Measurements from ENCODE around the gene CEP131.

CEP131 gene

GRCh38 chr17:81230043-81230820 is 7.5 kb upstream of the CEP131 start:
- POLR2A ChIA-PET = interaction anchor here (1.6 kb wide), 1 partner anchor 9 kb away, joined by 5 read pairs; the partner anchor contains the start of genes NDUFAF8 and TEPSIN
- no peaks in the 10 kb centered on the region for H3K9me3 ChIP-seq (ENCODE audit: control insufficient read depth, insufficient read depth, low read depth, low read length)
- H3K27ac ChIP-seq (ENCODE audit: extremely low read depth, low read depth, low read length) = no peak overlapping the region
- peaks cover 5% of the 10 kb centered on the region for H3K4me1 ChIP-seq (ENCODE audit: control insufficient read depth, insufficient read depth, low read length)
- TF ChIP-seq ZNF214 (tag by site-specific recombination; IDR thresholded peaks at IDR 0.05; ENCODE audit: borderline replicate concordance) = no peak
- no peak for TF ChIP-seq ZNF341 (tag by site-specific recombination; IDR thresholded peaks at IDR 0.05; ENCODE audit: low read depth)
- TF ChIP-seq, protein P1, sequence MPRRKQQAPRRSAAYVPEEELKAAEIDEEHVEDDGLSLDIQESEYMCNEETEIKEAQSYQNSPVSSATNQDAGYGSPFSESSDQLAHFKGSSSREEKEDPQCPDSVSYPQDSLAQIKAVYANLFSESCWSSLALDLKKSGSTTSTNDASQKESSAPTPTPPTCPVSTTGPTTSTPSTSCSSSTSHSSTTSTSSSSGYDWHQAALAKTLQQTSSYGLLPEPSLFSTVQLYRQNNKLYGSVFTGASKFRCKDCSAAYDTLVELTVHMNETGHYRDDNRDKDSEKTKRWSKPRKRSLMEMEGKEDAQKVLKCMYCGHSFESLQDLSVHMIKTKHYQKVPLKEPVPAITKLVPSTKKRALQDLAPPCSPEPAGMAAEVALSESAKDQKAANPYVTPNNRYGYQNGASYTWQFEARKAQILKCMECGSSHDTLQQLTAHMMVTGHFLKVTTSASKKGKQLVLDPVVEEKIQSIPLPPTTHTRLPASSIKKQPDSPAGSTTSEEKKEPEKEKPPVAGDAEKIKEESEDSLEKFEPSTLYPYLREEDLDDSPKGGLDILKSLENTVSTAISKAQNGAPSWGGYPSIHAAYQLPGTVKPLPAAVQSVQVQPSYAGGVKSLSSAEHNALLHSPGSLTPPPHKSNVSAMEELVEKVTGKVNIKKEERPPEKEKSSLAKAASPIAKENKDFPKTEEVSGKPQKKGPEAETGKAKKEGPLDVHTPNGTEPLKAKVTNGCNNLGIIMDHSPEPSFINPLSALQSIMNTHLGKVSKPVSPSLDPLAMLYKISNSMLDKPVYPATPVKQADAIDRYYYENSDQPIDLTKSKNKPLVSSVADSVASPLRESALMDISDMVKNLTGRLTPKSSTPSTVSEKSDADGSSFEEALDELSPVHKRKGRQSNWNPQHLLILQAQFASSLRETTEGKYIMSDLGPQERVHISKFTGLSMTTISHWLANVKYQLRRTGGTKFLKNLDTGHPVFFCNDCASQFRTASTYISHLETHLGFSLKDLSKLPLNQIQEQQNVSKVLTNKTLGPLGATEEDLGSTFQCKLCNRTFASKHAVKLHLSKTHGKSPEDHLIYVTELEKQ (tag by site-specific recombination; IDR thresholded peaks at IDR 0.05; ENCODE audit: borderline replicate concordance) = no peak
- no peak for TF ChIP-seq ZXDB (tag by site-specific recombination; IDR thresholded peaks at IDR 0.05)
- peak; percentile 26; the same call in 1 of the 2 replicates for TF ChIP-seq GLIS2 (tag by site-specific recombination; IDR thresholded peaks at IDR 0.05)
- TF ChIP-seq ZNF449 (tag by site-specific recombination; IDR thresholded peaks at IDR 0.05) = no peak
- no peak for TF ChIP-seq ZNF571 (tag by site-specific recombination; IDR thresholded peaks at IDR 0.05)
- TF ChIP-seq ZNF785 (tag by site-specific recombination; IDR thresholded peaks at IDR 0.05) = no peak
- TF ChIP-seq IKZF3 (tag by site-specific recombination; IDR thresholded peaks at IDR 0.05) = no peak
- TF ChIP-seq ZNF350 (tag by site-specific recombination; IDR thresholded peaks at IDR 0.05) = no peak
- TF ChIP-seq ZNF2 (tag by site-specific recombination; IDR thresholded peaks at IDR 0.05) = 0 out of 2 replicates have a peak, but pooled peaks have one; percentile 44
- TF ChIP-seq ZNF560 (tag by site-specific recombination; IDR thresholded peaks at IDR 0.05; ENCODE audit: borderline replicate concordance) = no peak
- TF ChIP-seq ZNF548 (tag by site-specific recombination; IDR thresholded peaks at IDR 0.05) = no peak
- TF ChIP-seq ZBTB21 (tag by site-specific recombination; IDR thresholded peaks at IDR 0.05) = no peak
- TF ChIP-seq, protein P2, sequence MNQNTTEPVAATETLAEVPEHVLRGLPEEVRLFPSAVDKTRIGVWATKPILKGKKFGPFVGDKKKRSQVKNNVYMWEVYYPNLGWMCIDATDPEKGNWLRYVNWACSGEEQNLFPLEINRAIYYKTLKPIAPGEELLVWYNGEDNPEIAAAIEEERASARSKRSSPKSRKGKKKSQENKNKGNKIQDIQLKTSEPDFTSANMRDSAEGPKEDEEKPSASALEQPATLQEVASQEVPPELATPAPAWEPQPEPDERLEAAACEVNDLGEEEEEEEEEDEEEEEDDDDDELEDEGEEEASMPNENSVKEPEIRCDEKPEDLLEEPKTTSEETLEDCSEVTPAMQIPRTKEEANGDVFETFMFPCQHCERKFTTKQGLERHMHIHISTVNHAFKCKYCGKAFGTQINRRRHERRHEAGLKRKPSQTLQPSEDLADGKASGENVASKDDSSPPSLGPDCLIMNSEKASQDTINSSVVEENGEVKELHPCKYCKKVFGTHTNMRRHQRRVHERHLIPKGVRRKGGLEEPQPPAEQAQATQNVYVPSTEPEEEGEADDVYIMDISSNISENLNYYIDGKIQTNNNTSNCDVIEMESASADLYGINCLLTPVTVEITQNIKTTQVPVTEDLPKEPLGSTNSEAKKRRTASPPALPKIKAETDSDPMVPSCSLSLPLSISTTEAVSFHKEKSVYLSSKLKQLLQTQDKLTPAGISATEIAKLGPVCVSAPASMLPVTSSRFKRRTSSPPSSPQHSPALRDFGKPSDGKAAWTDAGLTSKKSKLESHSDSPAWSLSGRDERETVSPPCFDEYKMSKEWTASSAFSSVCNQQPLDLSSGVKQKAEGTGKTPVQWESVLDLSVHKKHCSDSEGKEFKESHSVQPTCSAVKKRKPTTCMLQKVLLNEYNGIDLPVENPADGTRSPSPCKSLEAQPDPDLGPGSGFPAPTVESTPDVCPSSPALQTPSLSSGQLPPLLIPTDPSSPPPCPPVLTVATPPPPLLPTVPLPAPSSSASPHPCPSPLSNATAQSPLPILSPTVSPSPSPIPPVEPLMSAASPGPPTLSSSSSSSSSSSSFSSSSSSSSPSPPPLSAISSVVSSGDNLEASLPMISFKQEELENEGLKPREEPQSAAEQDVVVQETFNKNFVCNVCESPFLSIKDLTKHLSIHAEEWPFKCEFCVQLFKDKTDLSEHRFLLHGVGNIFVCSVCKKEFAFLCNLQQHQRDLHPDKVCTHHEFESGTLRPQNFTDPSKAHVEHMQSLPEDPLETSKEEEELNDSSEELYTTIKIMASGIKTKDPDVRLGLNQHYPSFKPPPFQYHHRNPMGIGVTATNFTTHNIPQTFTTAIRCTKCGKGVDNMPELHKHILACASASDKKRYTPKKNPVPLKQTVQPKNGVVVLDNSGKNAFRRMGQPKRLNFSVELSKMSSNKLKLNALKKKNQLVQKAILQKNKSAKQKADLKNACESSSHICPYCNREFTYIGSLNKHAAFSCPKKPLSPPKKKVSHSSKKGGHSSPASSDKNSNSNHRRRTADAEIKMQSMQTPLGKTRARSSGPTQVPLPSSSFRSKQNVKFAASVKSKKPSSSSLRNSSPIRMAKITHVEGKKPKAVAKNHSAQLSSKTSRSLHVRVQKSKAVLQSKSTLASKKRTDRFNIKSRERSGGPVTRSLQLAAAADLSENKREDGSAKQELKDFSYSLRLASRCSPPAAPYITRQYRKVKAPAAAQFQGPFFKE (tag by site-specific recombination; IDR thresholded peaks at IDR 0.05; ENCODE audit: borderline replicate concordance) = no peak
- no peak for TF ChIP-seq ZNF324 (tag by site-specific recombination; IDR thresholded peaks at IDR 0.05)
- no peak for TF ChIP-seq ZNF623 (tag by site-specific recombination; IDR thresholded peaks at IDR 0.05)
- TF ChIP-seq ZNF221 (tag by site-specific recombination; IDR thresholded peaks at IDR 0.05; ENCODE audit: borderline replicate concordance) = no peak
- TF ChIP-seq ZNF530 (tag by site-specific recombination; IDR thresholded peaks at IDR 0.05; ENCODE audit: low read depth) = no peak
- TF ChIP-seq ZNF423 (tag by site-specific recombination; IDR thresholded peaks at IDR 0.05) = peak; percentile 51; the same call in 1 of the 2 replicates
- TF ChIP-seq ZFHX2 (tag by site-specific recombination; conservative IDR thresholded peaks at IDR 0.05) = 0 out of 2 replicates have a peak, but pooled peaks have one; percentile 10
- 0 out of 2 replicates have a peak, but pooled peaks have one; percentile 31 for TF ChIP-seq GLIS1 (tag by site-specific recombination; IDR thresholded peaks at IDR 0.05)
- no peak for TF ChIP-seq ZNF132 (tag by site-specific recombination; IDR thresholded peaks at IDR 0.05; ENCODE audit: borderline replicate concordance)
- peak; percentile 45; the same call in 1 of the 2 replicates for TF ChIP-seq CTCF (tag by site-specific recombination; IDR thresholded peaks at IDR 0.05)
- H3K36me3 ChIP-seq (ENCODE audit: control insufficient read depth in 2 of 2, insufficient read depth in 1 of 2, low read length in 2 of 2) = peaks cover 5 to 54% of the 10 kb centered on the region in 2 experiments; a peak in 2 of 3 replicates
- H3K4me3 ChIP-seq (ENCODE audit: low read depth, low read length) = no peak overlapping the region
- CTCF ChIA-PET = interaction anchor here (0.5 to 2.5 kb wide), 9 partner anchors 23 to 259 kb away, joined by 3 to 23 read pairs (median 3); no protein-coding TSS in a partner anchor
